GM12892 (cell line): ENCODE results near the gene NCOA1.

Source experiments
- POLR2A ChIP-seq: IDR thresholded peaks from 2 replicates; pipeline ENCODE4 v1.6.1; 2011; ENCODE audit warnings: low read depth, low read length, control low read depth
- POLR2AphosphoS5 ChIP-seq: IDR thresholded peaks from 2 replicates; pipeline ENCODE4 v1.6.1; 2011; ENCODE audit warnings: low read depth, low read length, control low read depth
- TAF1 ChIP-seq: IDR thresholded peaks from 2 replicates; pipeline ENCODE4 v1.6.1; 2011; ENCODE audit warnings: low read depth, mild to moderate bottlenecking, control low read depth, low read length, borderline replicate concordance

DNA sequence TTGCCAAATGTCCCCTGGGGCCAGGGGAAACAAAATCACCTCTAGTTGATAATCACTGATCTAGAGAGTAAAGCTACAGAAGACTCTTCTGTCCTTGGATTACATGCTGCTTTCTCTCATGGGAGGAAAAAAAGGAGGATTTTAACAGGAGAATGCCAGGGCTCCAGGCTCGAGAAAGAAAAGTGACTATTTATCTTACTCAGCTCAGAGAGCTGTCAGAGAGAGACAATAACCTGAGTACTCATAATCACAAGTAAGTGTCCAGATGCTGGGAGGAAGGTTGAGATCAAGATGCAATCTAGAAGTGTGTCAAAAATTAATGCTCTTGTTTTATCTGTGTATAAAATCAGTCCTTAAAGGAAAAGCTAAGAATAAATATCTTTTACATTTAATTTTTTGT is 168.8 kb downstream of the NCOA1 start:
- TF ChIP-seq POLR2AphosphoS5 = no peak
- TF ChIP-seq POLR2A = no peak
- no peak for TF ChIP-seq TAF1
